Esophagus (tissue), 2 donors: Measurements from ENCODE around the gene SLC12A9. TPM values are rescaled to one million over a fixed set of nuclear protein-coding genes. Genes with fewer than 3 reads are reported as not detected.
"Not testable (repeated sequence)": the region's sequence is repeated elsewhere in the genome, so short reads cannot be mapped to it uniquely, and the experiment has no call there.

Experiments
- H3K27ac ChIP-seq, 2 donors: one replicate each; pipeline ENCODE4 v1.5.1; 2013; ENCODE audit warnings: low read depth in 2 of 2, mild to moderate bottlenecking in 2 of 2, inconsistent platforms in 1 of 2, low read length in 1 of 2, moderate library complexity in 1 of 2
- H3K27me3 ChIP-seq, 2 donors: one replicate each; pipeline ENCODE4 v1.6.1; 2013; ENCODE audit warnings: low read length in 2 of 2, control low read depth in 1 of 2, mild to moderate bottlenecking in 1 of 2; ENCODE audit not compliant: insufficient read depth in 2 of 2, control insufficient read depth in 1 of 2
- H3K36me3 ChIP-seq, 2 donors: one replicate each; pipeline ENCODE4 v1.6.1; 2013; ENCODE audit warnings: low read length in 1 of 2; ENCODE audit not compliant: control insufficient read depth in 2 of 2, insufficient read depth in 2 of 2
- H3K4me1 ChIP-seq, 2 donors: one replicate each; pipeline ENCODE4 v1.6.1; 2013; ENCODE audit warnings: low read length in 1 of 2; ENCODE audit not compliant: control insufficient read depth in 2 of 2, insufficient read depth in 2 of 2
- H3K4me3 ChIP-seq, 2 donors: one replicate each; pipeline ENCODE4 v1.5.1; 2013; ENCODE audit warnings: low read length in 2 of 2, mild to moderate bottlenecking in 2 of 2, low read depth in 1 of 2, moderate library complexity in 1 of 2
- H3K9me3 ChIP-seq, 2 donors: one replicate each; pipeline ENCODE4 v1.6.1; 2013; ENCODE audit warnings: mild to moderate bottlenecking in 2 of 2, low read depth in 1 of 2, low read length in 1 of 2, moderate library complexity in 1 of 2; ENCODE audit not compliant: control insufficient read depth in 2 of 2, insufficient read depth in 1 of 2
- WGBS, 2 donors: extraction: QIAGEN DNeasy Blood & Tissue Kit; methylation state at CpG; one replicate each; pipeline ENCODE4 v1.1.7; 2013; 5-methylcytosine and 5-hydroxymethylcytosine counted together
- polyA plus RNA-seq, 2 donors: library from polyadenylated mRNA; stranded (reverse); fragments of 200-250 nt; gene quantifications; one replicate each; pipeline ENCODE4 v1.2.3, GENCODE V29; 2013
- donor health status: healthy with polysubstance abuse.
- donor health status: Bipolar disorder and iron deficiency.

SLC12A9 gene
- polyA plus RNA-seq, 2 donors, result 13.8 to 23.0 TPM

- no peak overlapping the region for H3K4me3 ChIP-seq
- peaks cover 0 to 3% of the 10 kb centered on the region in 2 donors for H3K9me3 ChIP-seq
- H3K27ac ChIP-seq, result no peak overlapping the region
- H3K36me3 ChIP-seq, result no peaks in the 10 kb centered on the region
- peaks cover 0 to 7% of the 10 kb centered on the region in 2 donors for H3K4me1 ChIP-seq
- H3K27me3 ChIP-seq, result peaks cover 0 to 9% of the 10 kb centered on the region in 2 donors
- WGBS, 2 donors, result 82 to 90% methylated on average over 2 of the region's 2 CpGs
These were observed 48.5 kb downstream of the SLC12A9 start for GRCh38 chr7:100900978-100901377.

GRCh38 chr7:100901921-100902332 is 49.4 kb downstream of the SLC12A9 start:
- H3K27ac ChIP-seq, result no peak overlapping the region
- H3K4me1 ChIP-seq, result no peaks in the 10 kb centered on the region
- no peaks in the 10 kb centered on the region for H3K36me3 ChIP-seq
- 48 to 54% methylated on average over 5 of the region's 5 CpGs for WGBS, 2 donors
- H3K9me3 ChIP-seq, result peaks cover 0 to 3% of the 10 kb centered on the region in 2 donors
- H3K4me3 ChIP-seq, result no peak overlapping the region
- no peaks in the 10 kb centered on the region for H3K27me3 ChIP-seq

GRCh38 chr7:100902638-100903037 is 50.1 kb downstream of the SLC12A9 start:
- H3K36me3 ChIP-seq, result no peaks in the 10 kb centered on the region
- peaks cover 0 to 3% of the 10 kb centered on the region in 2 donors for H3K9me3 ChIP-seq
- no peaks in the 10 kb centered on the region for H3K27me3 ChIP-seq
- no peak overlapping the region for H3K27ac ChIP-seq
- WGBS, 2 donors, result 74 to 83% methylated on average over 7 of the region's 7 CpGs
- no peaks in the 10 kb centered on the region for H3K4me1 ChIP-seq
- H3K4me3 ChIP-seq, result no peak overlapping the region

- H3K9me3 ChIP-seq, result no peaks in the 10 kb centered on the region
- 95 to 98% methylated on average over 5 of the region's 5 CpGs for WGBS, 2 donors
- no peak overlapping the region for H3K4me3 ChIP-seq
- no peaks in the 10 kb centered on the region for H3K27me3 ChIP-seq
- H3K27ac ChIP-seq, result no peak overlapping the region
- H3K4me1 ChIP-seq, result no peaks in the 10 kb centered on the region
- H3K36me3 ChIP-seq, result no peaks in the 10 kb centered on the region
These were observed 56.0 kb downstream of the SLC12A9 start for GRCh38 chr7:100908512-100908911.

- not testable (repeated sequence) for H3K9me3 ChIP-seq, H3K36me3 ChIP-seq, H3K27me3 ChIP-seq, H3K4me3 ChIP-seq, H3K4me1 ChIP-seq, H3K27ac ChIP-seq
- WGBS, 2 donors, result 68 to 70% methylated on average over 6 to 7 of the region's 7 CpGs
These were observed 57.9 kb downstream of the SLC12A9 start for GRCh38 chr7:100910443-100910842.

GRCh38 chr7:100911484-100911883 is 59.0 kb downstream of the SLC12A9 start:
- Histone ChIP-seq H3K36me3 (no peaks in the 10 kb centered on the region), H3K27ac (no peak overlapping the region)
- WGBS, 2 donors, result 69 to 74% methylated on average over 3 of the region's 3 CpGs

GRCh38 chr7:100914208-100914878 is 61.8 kb downstream of the SLC12A9 start:
- Histone ChIP-seq H3K36me3 (no peaks in the 10 kb centered on the region), H3K9me3 (no peaks in the 10 kb centered on the region), H3K4me1 (no peaks in the 10 kb centered on the region), H3K4me3 (no peak overlapping the region), H3K27ac (no peak overlapping the region), H3K27me3 (no peaks in the 10 kb centered on the region)
- WGBS, 2 donors, result 73 to 93% methylated on average over 15 of the region's 15 CpGs

More at GRCh38 chr7:100911484-100911883, 59.0 kb downstream of the SLC12A9 start:
- no peaks in the 10 kb centered on the region for H3K27me3 ChIP-seq
- H3K9me3 ChIP-seq, result no peaks in the 10 kb centered on the region
- no peak overlapping the region for H3K4me3 ChIP-seq
- H3K4me1 ChIP-seq, result no peaks in the 10 kb centered on the region

- no peak overlapping the region for H3K27ac ChIP-seq
- WGBS, 2 donors, result 82 to 84% methylated on average over 8 of the region's 8 CpGs
- H3K36me3 ChIP-seq, result no peaks in the 10 kb centered on the region
- H3K9me3 ChIP-seq, result no peaks in the 10 kb centered on the region
- no peaks in the 10 kb centered on the region for H3K4me1 ChIP-seq
- no peak overlapping the region for H3K4me3 ChIP-seq
- no peaks in the 10 kb centered on the region for H3K27me3 ChIP-seq
These were observed 62.5 kb downstream of the SLC12A9 start for GRCh38 chr7:100914879-100915447.
